Measurements from ENCODE around the gene CTSL.

The CTSL gene

GRCh38 chr9:87760529-87760928, 34.6 kb downstream of the CTSL start:
- DNase-seq = no peak

DNA sequence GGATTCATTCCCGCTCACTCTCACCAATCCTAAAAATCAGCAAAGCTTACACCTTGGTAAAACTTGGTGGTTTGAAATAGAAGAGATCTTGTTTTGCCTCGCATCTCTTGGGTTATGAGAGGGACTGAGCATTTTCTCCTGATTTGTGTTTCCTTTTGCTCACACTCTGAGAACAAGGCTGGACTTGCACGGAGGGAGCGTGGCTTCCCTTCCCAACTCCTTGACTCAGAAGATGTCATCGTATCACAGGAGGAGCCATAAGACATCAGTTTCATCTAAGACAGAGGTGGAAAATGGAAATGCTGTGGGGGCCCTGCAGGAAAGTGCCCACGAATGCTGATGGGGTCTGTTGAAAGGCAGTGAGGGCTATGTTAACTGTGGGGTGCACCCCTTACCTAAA, 37.4 kb downstream of the CTSL start:
- no peak for DNase-seq

DNA sequence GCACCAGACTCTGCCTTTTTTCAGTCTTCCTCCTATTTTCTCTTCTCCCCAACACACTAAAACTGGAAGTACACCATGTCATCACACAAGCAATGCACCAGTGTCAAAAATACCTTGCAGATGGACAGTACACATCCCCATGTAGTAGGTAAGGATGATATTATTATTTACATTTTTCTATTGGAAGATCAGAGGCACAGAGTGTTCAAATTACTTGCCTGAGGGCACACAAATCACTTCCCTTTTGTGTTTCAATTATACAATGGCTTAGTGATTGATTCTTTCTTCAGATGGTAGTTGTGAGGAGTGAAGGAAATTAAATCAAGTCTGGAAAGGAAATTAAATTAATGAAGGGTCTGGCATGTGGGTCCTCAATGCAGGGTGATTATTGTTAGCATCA, 39.6 kb downstream of the CTSL start:
- DNase-seq = no peak

DNA sequence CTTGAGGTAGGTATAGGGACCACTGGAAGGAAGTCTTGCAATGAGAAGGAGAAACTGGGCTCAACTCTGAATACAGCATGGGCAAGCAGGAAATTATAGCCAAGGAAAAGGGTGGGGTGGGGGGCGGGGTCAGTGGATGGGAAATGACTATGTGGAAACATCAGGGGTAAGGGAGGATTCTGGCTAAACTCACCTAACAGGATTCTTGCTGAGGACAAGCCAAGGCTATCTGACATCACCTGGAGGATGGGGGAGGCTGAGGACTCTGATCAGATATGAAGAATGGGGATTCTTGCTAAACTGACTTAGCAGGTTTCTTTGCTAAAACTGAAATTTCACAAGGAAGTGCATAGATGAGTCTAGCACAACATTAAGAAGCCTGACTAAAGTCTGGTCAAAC, 40.8 kb downstream of the CTSL start:
- no peak for DNase-seq

DNA sequence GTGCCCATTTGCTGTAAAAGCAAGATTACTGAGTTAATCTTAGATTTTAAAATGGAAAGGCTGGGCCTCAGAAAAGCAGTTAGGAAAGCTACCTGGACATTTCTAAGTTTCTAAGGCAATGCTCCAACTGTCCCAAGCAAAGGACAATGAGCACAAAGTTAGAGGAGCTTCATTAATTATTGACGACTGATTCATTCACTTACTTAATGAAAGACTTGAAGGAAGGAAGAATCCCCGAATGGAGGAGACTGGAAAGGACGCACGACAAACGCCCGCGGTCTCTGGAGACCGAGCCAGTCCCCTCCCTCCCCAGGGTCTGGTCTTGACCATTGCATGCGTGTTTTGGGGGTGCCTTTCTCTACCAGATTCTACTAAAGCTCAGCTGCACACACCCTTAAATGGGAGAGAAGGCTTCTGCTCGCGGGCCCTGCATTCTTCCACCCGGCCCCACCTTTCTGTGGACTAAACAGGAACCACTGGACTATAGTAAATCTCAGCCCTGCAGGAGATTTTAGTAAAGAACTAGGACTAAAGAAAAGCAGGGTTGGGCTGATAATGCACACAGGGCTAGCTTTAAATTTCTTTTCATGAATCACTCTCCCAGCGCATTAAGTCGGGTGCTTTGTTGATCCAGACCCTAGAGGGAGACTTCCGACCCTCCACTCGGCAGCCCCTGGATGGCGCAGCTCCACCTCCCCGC, 44.8 kb downstream of the CTSL start:
- DNase-seq = no peak

DNA sequence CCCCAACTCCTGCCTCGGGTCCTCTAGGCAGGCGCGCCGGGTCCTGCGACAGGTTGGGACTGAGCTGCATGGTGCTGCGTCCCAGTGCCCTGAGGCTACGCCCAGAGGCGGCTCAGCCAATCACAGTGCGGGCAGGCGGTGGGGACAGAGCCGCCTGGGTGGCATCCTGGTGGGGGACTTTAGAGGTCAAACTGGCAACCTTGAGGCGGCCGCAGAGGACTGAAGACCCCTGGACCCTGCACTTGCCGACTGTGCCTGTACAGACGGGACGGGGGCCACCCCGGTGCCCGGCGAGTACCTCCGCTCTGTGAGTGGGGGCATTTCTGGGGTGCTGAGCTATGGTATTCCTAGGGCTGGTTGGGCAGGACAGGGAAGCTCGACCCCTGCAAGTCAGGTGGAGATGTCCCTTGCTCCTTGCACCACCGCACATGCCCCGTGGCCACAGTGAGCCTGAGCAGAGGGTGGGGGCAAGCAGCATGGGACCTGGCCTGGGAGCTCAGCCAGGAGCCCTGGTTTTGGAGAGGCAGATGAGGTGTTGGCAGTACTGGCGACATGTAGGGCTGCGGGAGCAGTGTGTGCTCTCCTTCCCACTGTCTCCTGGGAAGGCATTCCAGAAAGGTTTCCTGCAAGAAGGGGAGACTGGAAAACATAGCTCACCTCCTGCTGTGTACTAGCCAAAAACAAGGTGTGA, 45.5 kb downstream of the CTSL start:
- DNase-seq = no peak

DNA sequence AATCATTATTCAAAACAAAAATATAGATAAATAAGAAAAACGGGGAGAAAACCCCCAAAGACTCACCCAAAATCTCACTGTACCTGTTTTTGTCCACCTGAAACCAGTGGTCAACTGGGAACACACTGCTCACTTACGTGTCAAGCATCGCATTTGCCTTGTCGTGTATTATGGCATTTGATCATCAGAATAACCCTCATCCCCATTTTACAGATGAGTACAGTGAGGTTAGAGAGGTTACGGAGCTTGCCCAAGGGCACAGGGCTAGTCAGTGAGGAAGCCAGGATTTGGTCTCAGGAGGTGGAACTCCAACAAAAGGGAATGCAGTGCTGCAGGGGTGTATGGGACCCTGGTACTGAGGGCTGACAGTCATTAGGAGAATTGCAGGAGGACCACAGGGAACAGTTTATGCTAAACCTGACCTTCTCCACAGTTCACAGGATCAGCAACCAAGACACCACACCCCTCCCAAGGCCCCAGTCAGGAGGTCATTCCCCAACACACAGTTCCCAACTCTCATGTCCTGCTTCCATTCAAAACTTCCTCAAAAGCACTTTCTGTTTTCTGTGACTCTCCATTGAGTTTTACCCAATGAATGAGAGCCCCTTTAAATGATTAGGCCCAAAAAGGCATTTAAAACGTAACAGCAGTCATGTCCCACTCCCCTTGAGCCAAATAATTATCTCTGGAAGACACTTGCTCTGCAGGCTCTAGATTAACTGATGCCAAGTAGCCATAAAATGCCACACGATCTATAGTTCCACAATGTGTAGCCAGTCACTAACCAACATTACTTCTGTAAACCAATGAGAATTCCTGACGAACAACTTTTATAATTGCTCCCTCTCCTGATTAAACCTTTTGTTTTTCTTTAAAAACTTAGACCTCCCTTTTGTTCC, 50.8 kb downstream of the CTSL start:
- no peak for DNase-seq

DNA sequence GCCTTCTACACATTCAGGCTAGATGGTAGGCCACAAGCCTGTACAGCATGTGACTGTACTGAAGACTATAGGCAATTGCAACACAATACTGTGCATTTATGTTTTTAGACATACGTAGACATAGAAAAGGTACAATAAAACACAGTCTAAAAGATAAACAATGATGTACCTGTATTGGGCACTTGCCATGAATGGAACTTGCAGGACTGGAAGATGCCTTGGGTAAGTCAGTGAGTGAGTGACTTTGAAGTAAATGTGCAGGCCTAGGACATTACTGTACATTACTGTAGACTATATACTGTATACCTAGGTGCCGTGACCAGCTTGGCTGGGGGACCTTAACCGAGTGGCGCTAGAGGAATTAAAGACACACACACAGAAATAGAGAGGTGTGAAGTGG, 53.1 kb downstream of the CTSL start:
- DNase-seq = no peak
